CD4-positive, alpha-beta T cell treated with Interleukin-12 subunit alpha and Interleukin-12 subunit beta, for 1 hour (primary cell): ENCODE data around the gene GRB14.
"Not testable (repeated sequence)": the region's sequence is repeated elsewhere in the genome, so short reads cannot be mapped to it uniquely, and the experiment has no call there.

Source experiments
- DNase-seq: peaks from one replicate; pipeline ENCODE4 v3.0.0-alpha.2; 2020

GRB14 gene

GRCh38 chr2:164554487-164554886 is 66.8 kb downstream of the GRB14 start:
- DNase-seq, result no peak

DNA sequence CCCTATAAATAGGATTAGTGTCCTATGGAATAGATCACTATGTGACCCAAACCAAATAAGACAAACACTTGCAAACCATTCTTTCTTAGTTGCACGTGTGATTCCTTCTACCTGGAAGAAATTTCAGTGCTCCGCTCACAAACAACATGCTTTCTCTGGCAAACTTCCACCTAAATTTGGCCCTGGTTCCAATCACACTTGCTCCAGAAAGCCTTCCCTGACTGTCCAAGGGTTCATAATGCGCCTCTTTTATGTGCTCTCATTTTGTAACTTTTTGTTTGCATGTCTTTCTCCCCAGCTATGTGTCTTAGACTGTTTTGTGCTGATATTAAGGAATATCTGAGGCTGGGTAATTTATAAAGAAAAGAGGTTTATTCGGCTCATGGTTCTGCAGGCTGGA is 69.8 kb downstream of the GRB14 start:
- DNase-seq, result no peak

- DNase-seq, result not testable (repeated sequence)
Observed at GRCh38 chr2:164549705-164550104, 71.6 kb downstream of the GRB14 start.

DNA sequence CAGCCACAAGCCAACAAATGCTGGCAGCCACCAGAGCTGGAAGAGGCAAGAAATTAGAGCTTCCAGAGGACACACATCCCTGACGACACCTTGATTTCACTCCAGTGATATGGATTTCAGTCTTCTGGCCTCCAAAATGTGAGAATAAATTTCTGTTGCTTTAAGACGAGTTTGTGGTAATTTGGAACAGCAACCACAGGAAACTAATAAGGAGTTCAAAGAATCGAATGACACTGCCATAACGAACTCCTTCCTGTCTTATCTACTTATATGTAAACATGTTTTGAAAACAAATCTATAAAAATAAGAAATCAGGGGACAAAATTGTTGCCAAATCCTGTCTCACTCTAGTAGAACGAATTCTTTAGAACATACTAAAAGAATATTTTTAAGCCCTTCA is 75.8 kb downstream of the GRB14 start:
- no peak for DNase-seq

GRCh38 chr2:164542581-164543021 is 78.7 kb downstream of the GRB14 start:
- no peak for DNase-seq

GRCh38 chr2:164538240-164538866 is 82.9 kb downstream of the GRB14 start:
- DNase-seq, result no peak

DNA sequence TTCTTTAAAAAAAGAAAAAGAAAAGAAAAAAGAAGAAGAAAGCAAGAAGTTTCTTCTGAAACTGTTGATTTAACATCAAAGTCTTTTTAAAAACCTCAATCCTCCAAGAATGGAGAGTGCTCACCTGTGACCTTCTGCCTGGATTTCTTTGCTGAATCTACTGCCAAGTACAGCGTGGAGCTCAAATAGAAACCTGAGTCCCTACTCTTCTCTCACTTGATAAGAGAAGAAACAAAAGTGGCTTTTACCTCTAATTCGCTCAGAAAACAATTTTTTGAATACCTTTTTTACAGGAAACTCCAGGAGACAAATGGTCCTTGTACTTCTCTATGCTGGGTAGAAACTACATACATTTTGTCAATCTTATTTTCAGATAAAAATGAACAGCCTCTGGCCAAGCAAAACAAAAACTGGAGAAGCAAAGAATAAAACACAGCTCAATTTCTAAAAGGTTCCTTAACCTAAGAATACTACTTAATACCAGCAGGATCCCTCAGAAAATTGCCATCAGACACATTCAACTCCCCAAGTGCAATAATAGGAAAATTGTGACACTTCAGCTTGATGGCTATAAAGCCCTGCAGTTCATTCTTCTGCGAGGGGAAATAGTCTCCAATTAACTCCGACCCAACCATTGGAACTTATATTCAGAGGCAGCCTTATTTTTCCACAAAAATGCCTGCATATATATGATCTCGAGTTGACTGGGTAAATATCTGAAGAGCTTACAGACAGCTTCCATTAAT is 85.8 kb downstream of the GRB14 start:
- DNase-seq, result no peak

DNA sequence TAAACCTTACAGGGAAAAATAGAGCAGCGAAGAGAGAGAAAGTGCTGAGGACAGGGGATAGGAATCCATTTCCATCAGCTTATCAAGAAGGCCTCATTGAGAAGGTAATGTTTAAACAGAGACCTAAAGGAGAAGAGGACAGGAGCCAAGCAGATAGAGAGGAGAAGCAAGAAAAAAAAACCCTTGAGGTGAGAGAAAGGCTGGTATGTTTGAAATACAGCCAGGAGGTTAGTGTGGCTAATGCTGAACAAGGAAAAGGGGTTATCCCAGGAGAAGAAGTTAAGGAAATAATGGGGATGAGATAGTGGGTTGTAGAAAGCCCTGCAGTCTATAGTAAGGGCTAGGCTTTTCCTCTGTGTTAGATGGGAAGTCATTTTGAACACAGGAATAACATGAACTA is 90.8 kb downstream of the GRB14 start:
- no peak for DNase-seq

- no peak for DNase-seq
Observed at GRCh38 chr2:164523726-164524125, 97.6 kb downstream of the GRB14 start.

DNA sequence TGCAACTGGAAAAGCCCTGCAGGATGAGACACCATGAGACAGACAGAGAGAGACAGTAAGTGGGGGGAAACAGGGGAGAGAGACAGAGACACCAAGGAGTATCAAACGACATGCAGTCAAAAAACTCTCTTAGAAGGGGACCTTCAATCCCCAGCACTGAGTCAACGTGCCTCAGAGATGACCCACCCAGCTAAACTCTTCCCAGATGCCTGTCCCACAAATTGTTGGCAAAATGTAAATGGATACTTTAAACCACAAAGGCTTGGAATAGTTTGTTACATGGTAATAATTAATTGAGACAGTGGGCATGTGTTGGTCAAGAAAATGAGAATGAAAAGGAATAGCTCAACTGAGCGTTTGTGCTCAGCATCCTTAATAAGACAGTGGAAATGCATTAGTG is 98.3 kb downstream of the GRB14 start:
- DNase-seq, result no peak

DNA sequence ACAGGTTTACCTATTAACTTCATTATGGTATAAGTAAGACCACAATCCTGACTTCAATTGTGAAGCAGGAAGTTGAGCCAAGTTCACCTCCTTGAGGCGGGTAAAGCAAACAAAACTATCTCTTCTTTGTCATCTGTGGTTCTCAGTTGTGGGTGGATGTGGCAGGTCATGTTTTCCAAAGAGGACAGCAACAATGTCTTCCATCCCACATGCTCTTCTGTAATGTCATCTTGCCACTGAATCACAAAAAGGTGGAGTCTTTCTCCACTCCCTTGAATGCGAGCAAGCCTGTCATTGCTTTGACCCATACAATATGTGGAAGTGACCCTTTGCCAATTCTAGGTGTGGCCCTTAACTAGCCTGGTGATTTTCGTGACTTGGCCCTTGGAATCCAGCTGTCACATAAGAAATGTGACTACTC is 98.7 kb downstream of the GRB14 start:
- no peak for DNase-seq

DNA sequence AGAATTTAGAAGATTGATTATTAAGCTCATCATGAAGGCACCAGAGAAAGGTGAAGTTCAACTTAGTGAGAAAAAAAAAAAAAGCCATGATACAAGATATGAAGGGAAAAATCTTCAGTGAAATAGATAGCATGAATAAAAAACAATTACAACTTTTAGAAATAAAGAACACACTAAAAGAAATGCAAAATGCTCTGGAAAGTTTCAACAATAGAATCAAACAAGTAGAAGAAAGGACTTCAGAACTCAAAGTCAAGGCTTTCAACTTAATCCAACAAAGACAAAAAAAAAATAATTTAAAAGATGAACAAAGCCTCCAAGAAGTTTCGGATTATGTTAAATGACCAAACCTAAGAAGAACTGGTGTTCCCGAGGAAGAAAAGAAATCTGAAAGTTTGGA is 105.5 kb downstream of the GRB14 start:
- no peak for DNase-seq

DNA sequence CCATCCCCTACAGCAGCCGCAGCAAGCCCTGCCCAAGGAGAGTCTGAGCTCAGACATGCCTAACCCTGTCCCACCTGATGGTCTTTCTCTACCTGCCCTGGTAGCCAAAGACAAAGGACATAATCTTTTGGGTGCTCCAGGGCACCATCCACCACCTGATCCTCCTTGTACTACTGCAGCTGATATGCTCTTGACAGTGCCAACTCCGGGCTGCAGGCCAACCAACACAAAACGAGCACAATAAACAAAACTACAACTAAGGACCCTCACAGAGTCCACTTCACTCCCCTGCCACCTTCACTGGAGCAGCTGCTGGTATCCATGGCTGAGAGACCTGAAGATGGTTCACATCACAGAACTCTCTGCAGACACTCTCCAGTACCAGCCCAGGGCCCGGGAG is 106.3 kb downstream of the GRB14 start:
- DNase-seq, result no peak

DNA sequence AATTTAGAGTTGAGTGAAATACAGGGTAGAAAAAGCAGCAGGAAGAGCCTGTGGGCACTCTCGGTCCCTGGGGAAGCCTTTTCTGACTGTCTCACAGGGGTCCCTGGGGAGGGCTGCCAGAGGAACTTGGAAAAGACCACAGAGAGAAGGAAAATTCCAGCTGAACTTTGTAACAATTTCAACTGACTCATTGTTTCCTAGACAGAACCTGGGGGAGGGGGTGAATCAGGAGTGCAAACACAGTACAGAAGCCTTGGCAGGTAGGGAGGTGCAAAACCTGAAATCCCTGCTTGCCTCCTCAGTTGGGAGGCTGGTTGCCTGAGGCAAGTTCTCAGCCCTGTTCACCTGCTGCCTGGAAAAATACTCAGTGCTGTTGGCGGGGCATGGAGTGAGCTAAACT is 106.8 kb downstream of the GRB14 start:
- no peak for DNase-seq

- no peak for DNase-seq
Observed at GRCh38 chr2:164512871-164513270, 108.4 kb downstream of the GRB14 start.

- no peak for DNase-seq
Observed at GRCh38 chr2:164511738-164512137, 109.5 kb downstream of the GRB14 start.

GRCh38 chr2:164510895-164511294 is 110.4 kb downstream of the GRB14 start:
- DNase-seq, result no peak

DNA sequence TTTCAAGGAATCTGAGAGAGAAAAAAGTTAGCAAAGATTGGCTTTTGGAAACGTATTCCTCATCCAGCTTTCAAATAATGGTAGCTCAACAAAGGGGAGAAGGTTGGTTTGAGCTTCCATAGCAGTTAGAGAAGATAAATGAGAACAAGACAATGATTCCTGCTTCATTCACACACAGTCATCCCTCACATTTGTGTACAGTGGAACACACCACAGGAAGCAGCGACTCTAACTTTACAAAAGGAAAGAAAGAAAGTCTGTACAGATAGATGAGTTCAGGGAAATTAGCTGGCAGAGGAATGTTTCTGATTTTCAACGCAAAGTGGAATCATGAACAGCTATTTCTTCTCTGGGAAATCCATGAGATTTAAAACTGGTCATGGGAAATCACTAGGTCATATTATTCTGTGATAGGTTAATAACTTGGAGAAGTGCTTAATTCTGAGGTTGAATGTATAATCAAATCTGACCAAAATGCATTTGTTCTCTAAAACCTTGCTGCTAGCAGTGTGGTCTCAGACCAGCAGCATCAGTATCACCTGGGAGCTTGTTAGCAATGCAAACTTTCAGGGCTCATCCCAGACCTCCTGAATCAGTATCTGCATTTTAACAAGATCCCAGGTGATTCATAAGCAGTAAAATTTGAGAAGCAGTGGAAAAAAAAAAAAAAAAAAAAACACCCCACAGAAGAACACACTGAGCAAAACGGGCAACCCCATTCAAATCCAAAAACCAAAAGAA is 112.0 kb downstream of the GRB14 start:
- DNase-seq, result no peak

- DNase-seq, result no peak
Observed at GRCh38 chr2:164504253-164504652, 117.0 kb downstream of the GRB14 start.

DNA sequence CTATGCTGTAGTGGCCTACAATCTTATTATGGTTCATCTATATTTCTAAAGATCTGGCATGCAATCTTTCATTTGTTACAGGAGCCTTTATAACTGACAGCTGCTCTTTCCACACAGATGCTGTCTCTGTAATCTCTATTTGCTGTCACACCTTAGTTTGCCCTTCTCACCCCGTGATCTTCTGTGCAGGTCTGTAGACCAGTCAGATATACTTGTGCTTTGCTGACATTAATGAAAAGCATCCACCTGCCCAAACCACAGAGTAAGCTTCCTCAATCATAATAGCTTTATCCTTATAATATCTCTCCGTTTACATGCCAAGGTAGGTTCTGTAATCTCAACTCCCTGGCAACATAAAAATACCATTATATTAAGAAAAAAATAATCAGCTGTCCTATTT is 122.4 kb downstream of the GRB14 start:
- DNase-seq, result no peak

- DNase-seq, result no peak
Observed at GRCh38 chr2:164496881-164497280, 124.4 kb downstream of the GRB14 start.

DNA sequence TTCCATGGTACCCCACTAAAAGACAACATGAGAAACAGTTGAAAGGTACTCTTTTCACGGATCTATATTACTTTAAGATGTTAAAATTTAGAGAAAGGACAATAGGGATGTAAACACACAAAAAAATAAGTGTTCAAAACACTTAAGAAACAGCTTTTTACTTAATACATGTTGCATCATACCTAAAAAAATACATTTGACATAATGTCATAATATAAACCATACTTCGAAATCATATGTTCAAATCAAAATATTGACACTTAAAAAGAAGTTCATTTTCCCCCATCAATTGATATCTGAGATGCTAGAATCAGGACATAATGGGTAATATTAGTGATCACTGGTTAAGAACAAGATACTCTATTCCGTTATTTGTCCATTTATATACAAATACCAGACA is 124.9 kb downstream of the GRB14 start:
- no peak for DNase-seq

- DNase-seq, result no peak
Observed at GRCh38 chr2:164495491-164496223, 125.6 kb downstream of the GRB14 start.
